ENCODE data around the gene HOXA3. TPM values are rescaled to one million over a fixed set of nuclear protein-coding genes. Genes with fewer than 3 reads are reported as not detected.

Gene HOXA3
- total and polyA plus RNA-seq, 9 of the 15 experiments (the other 6 are each of a cell fraction or from before 2014, with no cell fraction given): 0.04 to 0.13 TPM; not detected in 7

DNA sequence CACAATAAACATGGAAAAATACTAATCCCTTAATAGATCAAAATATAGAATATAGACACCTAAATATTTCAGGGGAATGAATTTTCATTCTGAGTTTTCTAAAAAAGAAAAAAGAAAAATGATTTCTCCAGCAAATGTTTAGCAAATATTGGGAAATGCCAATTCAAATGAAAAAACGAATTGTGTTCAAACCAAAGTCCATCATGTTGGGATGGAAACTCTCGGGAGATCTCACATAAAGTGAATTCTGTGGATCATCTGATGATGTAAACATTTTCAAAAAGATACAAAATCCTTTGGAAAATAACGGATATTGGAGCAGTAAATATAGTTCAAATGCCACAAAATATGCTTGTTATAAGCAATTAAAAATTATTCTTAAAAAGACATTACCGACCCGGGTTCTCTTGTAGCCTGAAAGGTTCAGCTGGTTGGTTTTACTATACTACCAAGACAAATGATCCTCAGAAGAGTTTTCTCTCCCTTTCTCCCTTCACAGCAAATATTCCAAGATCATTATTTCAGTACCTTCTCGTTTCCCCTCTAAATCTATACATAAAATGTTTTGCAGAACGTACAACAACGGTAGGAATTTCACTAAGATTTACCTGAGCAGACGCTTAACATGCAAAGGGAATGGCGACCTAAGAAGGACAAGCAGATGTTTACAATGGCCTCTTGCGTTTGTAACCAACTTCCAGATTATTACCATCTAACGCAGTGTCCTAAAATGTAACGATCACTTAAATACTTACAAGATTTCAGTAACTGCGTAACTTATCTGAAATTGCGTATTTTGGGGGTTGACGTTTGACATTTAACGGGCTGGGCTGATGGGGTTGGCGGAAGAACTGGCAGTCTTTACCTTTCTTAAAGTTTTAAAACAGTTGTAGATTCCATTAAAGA lies 45.0 kb upstream of the HOXA3 start:
- H3K27me3 ChIP-seq (ENCODE audit: control insufficient read depth in 2 of 2, insufficient read depth in 2 of 2, low read length in 2 of 2): peaks cover 28 to 49% of the 10 kb centered on the region in 2 experiments
- H3K27ac ChIP-seq (ENCODE audit: extremely low read depth, low read depth, low read length): no peak overlapping the region
- FAIRE-seq (no peak), ATAC-seq (no peak), DNase-seq (ENCODE audit: extremely low read depth in 1 of 4, low spot score in 3 of 4) (no peak)
- ChIA-PET POLR2A (no interaction called here), CTCF (ENCODE audit: low intra/inter-chr PET ratio) (interaction anchor here (0.7 to 2.8 kb wide), 4 partner anchors 130 to 736 kb away, joined by 3 to 25 read pairs (median 8); no protein-coding TSS in a partner anchor)
- H3K79me2 ChIP-seq (ENCODE audit: control insufficient read depth, insufficient read depth, low read length): no peaks in the 10 kb centered on the region
- no peaks in the 10 kb centered on the region for H3K9me3 ChIP-seq (replicated peaks; ENCODE audit: control insufficient read depth, insufficient read depth, low read depth, low read length)
- BruUV-seq (replicated peaks): no TSS peak
- H2AFZ ChIP-seq (ENCODE audit: low read depth, low read length): no peak overlapping the region
- in situ Hi-C loops (cut with MboI): no loop called here
- no peaks in the 10 kb centered on the region for H3K9me1 ChIP-seq (ENCODE audit: control insufficient read depth, insufficient read depth, low read length)
- WGBS (ENCODE audit: insufficient coverage, low coverage, missing lambda C conversion rate): 7% methylated on average over 18 of the region's 18 CpGs
- intact Hi-C loops (cut with micrococcal nuclease): loop anchor here (2.0 to 5.0 kb wide), 4 partner anchors 380 to 895 kb away; no protein-coding TSS in a partner anchor
- H3K4me1 ChIP-seq (replicated peaks in 1 of 2; ENCODE audit: control insufficient read depth in 2 of 2, insufficient read depth in 2 of 2, low read length in 2 of 2): peaks cover 0 to 17% of the 10 kb centered on the region in 2 experiments; a peak in 1 of 5 replicates
- no peak overlapping the region for H3K9ac ChIP-seq (ENCODE audit: insufficient read depth in 1 of 2, low read depth in 2 of 2, low read length in 2 of 2)
- 0 out of 2 replicates have a peak, but pooled peaks cover 3% of the 10 kb centered on the region for H4K20me1 ChIP-seq (replicated peaks; ENCODE audit: control insufficient read depth, insufficient read depth, low read length)
- no peak overlapping the region for H3K4me2 ChIP-seq (ENCODE audit: insufficient read depth, low read length)
- no peaks in the 10 kb centered on the region for H3K36me3 ChIP-seq (ENCODE audit: control insufficient read depth, insufficient read depth, low read length)
- no peak overlapping the region for H3K4me3 ChIP-seq
- TF ChIP-seq HIVEP1 (CRISPR knock-in tag; IDR thresholded peaks at IDR 0.05) (no peak), ZNF239 (CRISPR knock-in tag; IDR thresholded peaks at IDR 0.05) (peak; percentile 85), RNF2 (IDR thresholded peaks at IDR 0.05) (peak; percentile 36; the same call in 1 of the 2 replicates)
- TF ChIP-seq, protein P1, sequence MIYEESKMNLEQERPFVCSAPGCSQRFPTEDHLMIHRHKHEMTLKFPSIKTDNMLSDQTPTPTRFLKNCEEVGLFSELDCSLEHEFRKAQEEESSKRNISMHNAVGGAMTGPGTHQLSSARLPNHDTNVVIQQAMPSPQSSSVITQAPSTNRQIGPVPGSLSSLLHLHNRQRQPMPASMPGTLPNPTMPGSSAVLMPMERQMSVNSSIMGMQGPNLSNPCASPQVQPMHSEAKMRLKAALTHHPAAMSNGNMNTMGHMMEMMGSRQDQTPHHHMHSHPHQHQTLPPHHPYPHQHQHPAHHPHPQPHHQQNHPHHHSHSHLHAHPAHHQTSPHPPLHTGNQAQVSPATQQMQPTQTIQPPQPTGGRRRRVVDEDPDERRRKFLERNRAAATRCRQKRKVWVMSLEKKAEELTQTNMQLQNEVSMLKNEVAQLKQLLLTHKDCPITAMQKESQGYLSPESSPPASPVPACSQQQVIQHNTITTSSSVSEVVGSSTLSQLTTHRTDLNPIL (CRISPR knock-in tag; IDR thresholded peaks at IDR 0.05): no peak

All from K562 (cell line).